ENCODE data around the gene HRH2.
A peak's percentile ranks its signal among the peaks of the same experiment; 100 is the strongest.

Gene HRH2

GRCh38 chr5:175695161-175696126, 37.6 kb downstream of the HRH2 start:
- in situ Hi-C loops (cut with MboI; ENCODE audit: low pct_unique_long_range_greater_than_20kb, low sequenced_read_pairs, unreplicated experiment) = no loop called here
- DNase-seq (ENCODE audit: low spot score) = no peak
- no peak for TF ChIP-seq CTCF (IDR thresholded peaks at IDR 0.05; ENCODE audit: extremely low read depth, insufficient read depth, missing control alignments)

- peak; percentile 50 for TF ChIP-seq CTCF (IDR thresholded peaks at IDR 0.05; ENCODE audit: extremely low read depth, insufficient read depth, missing control alignments)
- DNase-seq (ENCODE audit: low spot score) = peak; percentile 53
- in situ Hi-C loops (cut with MboI; ENCODE audit: low pct_unique_long_range_greater_than_20kb, low sequenced_read_pairs, unreplicated experiment) = no loop called here
These were observed 38.4 kb downstream of the HRH2 start for GRCh38 chr5:175696139-175696854.

- in situ Hi-C loops (cut with MboI; ENCODE audit: low pct_unique_long_range_greater_than_20kb, low sequenced_read_pairs, unreplicated experiment) = no loop called here
- DNase-seq (ENCODE audit: low spot score) = no peak
- TF ChIP-seq CTCF (IDR thresholded peaks at IDR 0.05; ENCODE audit: extremely low read depth, insufficient read depth, missing control alignments) = no peak
These were observed 39.0 kb downstream of the HRH2 start for GRCh38 chr5:175696855-175697198.

GRCh38 chr5:175697846-175698245, 40.0 kb downstream of the HRH2 start:
- in situ Hi-C loops (cut with MboI; ENCODE audit: low pct_unique_long_range_greater_than_20kb, low sequenced_read_pairs, unreplicated experiment) = no loop called here
- TF ChIP-seq CTCF (IDR thresholded peaks at IDR 0.05; ENCODE audit: extremely low read depth, insufficient read depth, missing control alignments) = no peak
- DNase-seq (ENCODE audit: low spot score) = no peak

- in situ Hi-C loops (cut with MboI; ENCODE audit: low pct_unique_long_range_greater_than_20kb, low sequenced_read_pairs, unreplicated experiment) = no loop called here
- no peak for TF ChIP-seq CTCF (IDR thresholded peaks at IDR 0.05; ENCODE audit: extremely low read depth, insufficient read depth, missing control alignments)
- DNase-seq (ENCODE audit: low spot score) = no peak
These were observed 40.7 kb downstream of the HRH2 start for GRCh38 chr5:175698401-175699115.

- peak; percentile 29 for TF ChIP-seq CTCF (IDR thresholded peaks at IDR 0.05; ENCODE audit: extremely low read depth, insufficient read depth, missing control alignments)
- DNase-seq (ENCODE audit: low spot score) = no peak
- in situ Hi-C loops (cut with MboI; ENCODE audit: low pct_unique_long_range_greater_than_20kb, low sequenced_read_pairs, unreplicated experiment) = no loop called here
These were observed 43.1 kb downstream of the HRH2 start for GRCh38 chr5:175700991-175701390.

Measured in GM13977 (cell line).